Glutamatergic neuron (in vitro differentiated cells): ENCODE results near the gene HDGFL2. TPM values are rescaled to one million over a fixed set of nuclear protein-coding genes. Genes with fewer than 3 reads are reported as not detected.

Experiments used
- DNase-seq: peaks from one replicate; pipeline ENCODE4 v3.0.0; 2022
- H3K27ac Mint-ChIP-seq: one replicate; pipeline ENCODE4 v1.8.0; 2020; ENCODE audit warnings: mild to moderate bottlenecking, mixed read lengths, inconsistent platforms; ENCODE audit not compliant: unreplicated experiment
- H3K27me3 Mint-ChIP-seq: one replicate; pipeline ENCODE4 v1.8.0; 2020; ENCODE audit warnings: mild to moderate bottlenecking, moderate library complexity, mixed read lengths, inconsistent platforms; ENCODE audit not compliant: unreplicated experiment
- H3K36me3 Mint-ChIP-seq: one replicate; pipeline ENCODE4 v1.8.0; 2020; ENCODE audit warnings: mild to moderate bottlenecking, mixed read lengths, inconsistent platforms; ENCODE audit not compliant: unreplicated experiment
- H3K4me1 Mint-ChIP-seq: one replicate; pipeline ENCODE4 v1.8.0; 2020; ENCODE audit warnings: mild to moderate bottlenecking, low read depth, mixed read lengths, inconsistent platforms; ENCODE audit not compliant: unreplicated experiment
- H3K4me3 Mint-ChIP-seq: one replicate; pipeline ENCODE4 v1.8.0; 2020; ENCODE audit warnings: mild to moderate bottlenecking, mixed read lengths, inconsistent platforms; ENCODE audit not compliant: unreplicated experiment
- H3K9me3 Mint-ChIP-seq: one replicate; pipeline ENCODE4 v1.8.0; 2020; ENCODE audit warnings: mild to moderate bottlenecking, moderate library complexity, mixed read lengths, inconsistent platforms; ENCODE audit not compliant: unreplicated experiment
- CTCF ChIP-seq: fragments of 200-600 bp; sonication (generic); IDR thresholded peaks from one replicate; pipeline ENCODE4 v1.5.0; 2021; ENCODE audit not compliant: partially characterized antibody, unreplicated experiment
- total RNA-seq: library from RNA; stranded (reverse); fragmentation: NEBNext Ultra II Directional; extraction: Animal tissue kit (Norgen Biotek cat#: 25700); gene quantifications from one replicate; pipeline ENCODE4 v1.2.1, GENCODE V29; 2021; ENCODE audit not compliant: unreplicated experiment

Gene HDGFL2
- total RNA-seq, 1 donor from 2014 or later, result 118 TPM

- Mint-ChIP-seq H3K4me3 (peak overlapping the region; percentile 69), H3K4me1 (peaks cover 7% of the 10 kb centered on the region), H3K36me3 (no peaks in the 10 kb centered on the region), H3K27me3 (peaks cover 16% of the 10 kb centered on the region), H3K27ac (peak overlapping the region; percentile 36), H3K9me3 (peaks cover 3% of the 10 kb centered on the region)
- no peak for TF ChIP-seq CTCF
- DNase-seq, result no peak
These were observed 34.5 kb downstream of the HDGFL2 start for GRCh38 chr19:4506449-4507149.

GRCh38 chr19:4507150-4507452 is 35.0 kb downstream of the HDGFL2 start:
- H3K27ac Mint-ChIP-seq, result no peak overlapping the region
- no peak overlapping the region for H3K4me3 Mint-ChIP-seq
- no peak for TF ChIP-seq CTCF
- no peak for DNase-seq
- H3K4me1 Mint-ChIP-seq, result peaks cover 5% of the 10 kb centered on the region
- H3K36me3 Mint-ChIP-seq, result no peaks in the 10 kb centered on the region
- H3K27me3 Mint-ChIP-seq, result peaks cover 16% of the 10 kb centered on the region
- peaks cover 3% of the 10 kb centered on the region for H3K9me3 Mint-ChIP-seq

- Mint-ChIP-seq H3K9me3 (peaks cover 3% of the 10 kb centered on the region), H3K4me3 (no peak overlapping the region), H3K36me3 (no peaks in the 10 kb centered on the region), H3K27ac (no peak overlapping the region), H3K4me1 (peaks cover 5% of the 10 kb centered on the region), H3K27me3 (peaks cover 16% of the 10 kb centered on the region)
- no peak for TF ChIP-seq CTCF
- no peak for DNase-seq
These were observed 35.7 kb downstream of the HDGFL2 start for GRCh38 chr19:4507804-4508203.

- Mint-ChIP-seq H3K9me3 (peaks cover 3% of the 10 kb centered on the region), H3K4me3 (no peak overlapping the region), H3K27ac (no peak overlapping the region), H3K4me1 (peaks cover 3% of the 10 kb centered on the region), H3K27me3 (peaks cover 14% of the 10 kb centered on the region), H3K36me3 (no peaks in the 10 kb centered on the region)
- TF ChIP-seq CTCF, result no peak
- no peak for DNase-seq
These were observed 36.6 kb downstream of the HDGFL2 start for GRCh38 chr19:4508698-4509097.

GRCh38 chr19:4510435-4511255 is 38.5 kb downstream of the HDGFL2 start:
- no peak for DNase-seq
- Mint-ChIP-seq H3K27me3 (peaks cover 10% of the 10 kb centered on the region), H3K36me3 (no peaks in the 10 kb centered on the region), H3K4me3 (no peak overlapping the region), H3K4me1 (peaks cover 3% of the 10 kb centered on the region), H3K27ac (no peak overlapping the region), H3K9me3 (peaks cover 3% of the 10 kb centered on the region)
- no peak for TF ChIP-seq CTCF
